Activated T-cell treated with anti-CD3 and anti-CD28 coated beads for 24 hours (primary cell): ENCODE measurements around the gene HLA-DQB1.
"Not testable (repeated sequence)": the region's sequence is repeated elsewhere in the genome, so short reads cannot be mapped to it uniquely, and the experiment has no call there.

Source experiments
- DNase-seq: peaks from one replicate; pipeline ENCODE4 v3.0.0-alpha.2; 2020; ENCODE audit warnings: low read depth

HLA-DQB1 gene

DNA sequence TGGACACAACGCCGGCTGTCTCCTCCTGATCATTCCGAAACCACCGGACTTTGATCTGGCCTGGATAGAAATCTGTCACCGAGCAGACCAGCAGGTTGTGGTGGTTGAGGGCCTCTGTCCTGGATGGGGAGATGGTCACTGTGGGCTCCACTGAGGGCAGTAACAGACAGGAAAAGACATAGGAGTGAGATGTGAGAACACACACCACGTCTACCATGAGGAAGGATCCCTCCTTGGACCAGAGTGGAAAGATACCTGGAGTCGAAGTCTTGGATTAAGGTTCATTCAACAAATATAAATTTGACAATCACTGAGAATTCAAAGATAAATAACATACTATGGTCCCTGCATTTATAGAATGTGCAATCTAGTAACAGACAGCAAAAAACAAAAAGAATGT, 4.4 kb downstream of the HLA-DQB1 start:
- no peak for DNase-seq

DNA sequence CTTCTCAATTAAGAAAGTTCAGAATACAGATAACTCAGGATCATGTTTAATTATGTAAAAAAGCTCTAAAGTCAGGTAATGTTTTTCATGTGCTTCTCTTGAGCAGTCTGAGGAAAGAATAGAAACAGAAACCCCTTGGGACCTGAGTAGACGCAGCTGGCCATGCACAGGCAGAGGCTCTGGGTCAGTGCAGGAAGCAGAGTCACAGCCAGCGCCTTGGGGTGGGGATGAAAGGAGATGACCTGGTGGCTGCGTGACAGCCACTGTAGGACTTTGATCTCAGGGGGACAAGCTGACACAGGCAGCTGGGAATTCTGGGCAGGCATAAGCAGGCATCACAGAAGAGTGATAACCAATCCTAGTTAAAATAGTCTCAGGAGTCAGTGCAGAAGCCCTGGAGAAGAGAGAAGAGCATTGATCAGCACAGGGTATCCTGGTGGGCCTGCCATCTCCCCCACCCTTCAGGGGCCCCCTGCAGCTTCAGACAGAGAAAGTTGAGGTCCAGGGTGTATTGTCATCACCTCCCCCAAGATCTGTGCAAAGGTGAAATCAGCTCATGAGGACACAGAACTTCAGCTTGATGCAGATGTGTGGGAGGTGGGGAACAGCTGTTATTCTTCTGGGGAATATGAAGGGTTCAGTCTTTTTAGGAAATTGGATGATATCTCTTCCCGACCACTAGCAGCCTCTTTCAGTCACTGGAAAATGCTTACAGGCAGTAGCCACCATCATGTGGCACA, 6.4 kb downstream of the HLA-DQB1 start:
- DNase-seq: no peak

DNA sequence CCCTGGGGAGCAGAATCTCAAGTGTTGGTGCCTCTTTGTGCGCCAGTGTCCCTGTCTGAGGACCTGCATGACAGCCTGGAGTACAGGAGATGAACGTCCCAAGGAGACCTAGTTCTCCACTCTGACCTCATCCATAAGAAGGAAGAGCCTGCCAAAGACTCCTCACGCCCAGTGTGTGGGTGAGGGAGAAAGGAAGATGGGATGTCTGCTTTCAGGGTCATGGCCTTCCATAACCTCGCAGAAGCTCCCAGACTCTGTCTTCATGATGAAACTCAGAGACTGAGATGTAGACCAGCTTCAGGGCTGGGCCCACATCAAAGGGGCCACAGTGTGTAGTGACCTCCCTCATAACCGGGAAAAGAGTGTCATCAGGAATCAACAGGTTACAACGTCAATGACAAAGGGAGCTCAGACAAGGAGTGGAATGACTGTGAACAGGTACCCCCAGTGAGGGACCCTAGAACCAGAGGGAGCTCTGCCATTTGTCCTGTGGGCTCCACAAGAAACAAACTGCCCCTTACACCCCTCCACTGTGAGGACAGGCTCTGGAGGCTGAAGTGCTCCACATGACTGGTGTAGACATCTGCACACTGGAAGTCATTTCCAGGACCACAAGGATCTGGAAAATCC, 8.1 kb downstream of the HLA-DQB1 start:
- no peak for DNase-seq

DNA sequence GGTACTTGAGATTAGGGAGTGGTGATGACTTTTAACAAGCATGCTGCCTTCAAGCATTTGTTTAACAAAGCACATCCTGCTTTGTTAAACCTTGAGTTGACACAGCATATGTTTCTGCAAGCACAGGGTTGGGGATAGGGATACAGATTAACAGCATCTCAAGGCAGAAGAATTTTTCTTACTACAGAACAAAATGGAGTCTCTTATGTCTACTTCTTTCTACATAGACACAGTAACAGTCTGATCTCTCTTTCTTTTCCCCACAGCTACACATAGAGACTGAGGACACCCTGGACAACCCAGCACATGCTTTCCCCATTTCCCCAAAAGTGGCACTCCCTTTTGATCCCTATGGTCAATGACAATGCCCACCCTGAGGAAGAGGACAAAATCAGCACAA, 8.6 kb downstream of the HLA-DQB1 start:
- not testable (repeated sequence) for DNase-seq

DNA sequence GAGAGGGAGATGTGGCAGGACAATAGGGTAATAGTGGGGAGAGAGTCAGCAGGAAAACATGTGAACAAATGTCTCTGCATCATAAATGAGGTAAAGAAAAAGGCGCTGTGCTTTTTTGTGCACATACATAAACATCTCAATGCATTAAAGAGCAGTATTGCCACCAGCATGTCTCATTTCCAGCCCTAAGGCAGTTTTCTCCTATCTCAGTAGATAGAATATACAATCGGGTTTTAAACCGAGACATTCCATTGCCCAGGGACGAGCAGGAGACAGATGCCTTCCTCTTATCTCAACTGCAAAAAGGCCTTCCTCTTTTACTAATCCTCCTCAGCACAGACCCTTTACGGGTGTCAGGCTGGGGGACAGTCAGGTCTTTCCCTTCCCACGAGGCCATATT, 9.1 kb downstream of the HLA-DQB1 start:
- DNase-seq: not testable (repeated sequence)

DNA sequence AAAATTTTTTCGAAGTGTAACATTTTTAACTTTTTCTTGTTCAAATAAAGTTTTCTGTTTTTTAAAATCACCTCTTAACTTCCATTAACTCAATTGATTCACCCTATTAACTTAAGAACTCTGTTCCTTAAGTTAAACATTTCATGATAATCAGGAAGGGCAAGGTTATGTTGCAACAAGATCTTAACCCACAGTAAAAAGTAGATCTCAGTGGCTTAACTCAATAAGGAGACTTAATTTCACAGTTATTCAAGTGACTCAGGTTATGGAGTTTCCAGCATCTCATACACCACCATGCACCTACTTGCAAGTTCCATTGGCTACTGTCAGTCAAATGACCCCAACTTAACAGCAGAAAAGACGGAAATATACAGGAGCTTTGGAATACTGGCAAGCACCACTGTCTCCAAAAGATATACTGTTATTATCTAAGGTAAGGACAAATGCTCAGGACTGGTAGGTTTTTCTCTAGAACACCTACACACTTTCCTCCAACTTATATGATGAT, 11.2 kb downstream of the HLA-DQB1 start:
- DNase-seq: no peak

DNA sequence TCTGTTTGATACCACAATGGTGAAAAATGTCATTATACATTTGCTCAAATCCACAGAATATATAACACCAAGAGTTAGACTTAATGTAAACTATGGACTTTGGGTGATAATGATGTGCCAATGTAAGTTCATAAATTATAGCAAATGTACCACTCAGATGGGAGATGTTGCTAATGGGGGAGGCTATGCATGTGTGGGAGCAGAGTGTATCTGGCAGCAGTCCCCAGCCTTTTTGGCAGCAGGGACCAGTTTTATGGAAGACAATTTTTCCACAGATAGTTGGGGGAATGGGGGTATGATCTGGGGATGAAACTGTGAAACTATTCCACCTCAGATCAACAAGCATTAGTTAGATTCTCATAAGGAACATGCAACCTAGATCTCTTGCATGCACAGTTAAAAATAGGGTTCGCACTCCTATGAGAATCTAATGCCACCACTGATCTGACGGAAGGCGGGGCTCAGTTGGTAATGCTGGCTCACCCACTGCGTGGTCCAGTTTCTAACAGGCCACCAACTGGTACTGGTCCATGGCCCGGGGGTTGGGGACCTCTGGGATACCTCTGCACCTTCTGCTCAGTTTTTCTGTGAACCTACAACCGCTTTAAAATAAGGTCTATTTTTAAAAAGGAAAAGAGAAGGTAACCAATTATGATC, 21.3 kb downstream of the HLA-DQB1 start:
- no peak for DNase-seq

DNA sequence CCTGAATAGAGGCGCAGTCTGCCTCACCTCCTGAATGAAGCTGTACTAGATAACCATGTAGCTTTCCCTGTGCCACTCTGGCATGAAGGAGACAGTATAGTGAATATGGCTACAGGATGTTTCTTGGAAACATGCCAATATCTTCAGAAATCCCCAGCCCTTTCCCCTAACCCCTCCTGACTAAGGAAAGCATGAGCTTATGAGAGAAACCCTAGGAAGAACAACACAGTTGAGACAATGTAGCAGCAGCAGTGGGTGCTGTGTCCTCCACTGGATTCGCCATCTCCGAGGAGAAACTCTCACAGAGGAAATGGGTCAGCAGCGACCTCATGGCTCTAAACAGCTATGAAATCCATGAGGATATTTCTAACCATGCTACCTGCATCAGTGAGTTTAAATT, 22.6 kb downstream of the HLA-DQB1 start:
- no peak for DNase-seq

DNA sequence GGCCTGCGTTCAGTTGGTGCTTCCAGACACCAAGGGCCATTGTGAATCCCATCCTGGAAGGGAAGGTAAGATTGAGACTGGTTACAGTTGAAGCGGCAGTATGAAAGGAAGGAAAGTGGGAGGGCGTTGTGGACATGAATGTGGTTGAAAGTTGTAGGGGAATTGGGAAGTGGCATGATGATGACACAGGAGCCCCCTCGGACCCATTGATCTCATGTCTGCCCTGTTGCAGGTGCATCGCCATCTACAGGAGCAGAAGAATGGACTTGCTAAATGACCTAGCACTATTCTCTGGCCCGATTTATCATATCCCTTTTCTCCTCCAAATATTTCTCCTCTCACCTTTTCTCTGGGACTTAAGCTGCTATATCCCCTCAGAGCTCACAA, 23.7 kb downstream of the HLA-DQB1 start:
- no peak for DNase-seq

DNA sequence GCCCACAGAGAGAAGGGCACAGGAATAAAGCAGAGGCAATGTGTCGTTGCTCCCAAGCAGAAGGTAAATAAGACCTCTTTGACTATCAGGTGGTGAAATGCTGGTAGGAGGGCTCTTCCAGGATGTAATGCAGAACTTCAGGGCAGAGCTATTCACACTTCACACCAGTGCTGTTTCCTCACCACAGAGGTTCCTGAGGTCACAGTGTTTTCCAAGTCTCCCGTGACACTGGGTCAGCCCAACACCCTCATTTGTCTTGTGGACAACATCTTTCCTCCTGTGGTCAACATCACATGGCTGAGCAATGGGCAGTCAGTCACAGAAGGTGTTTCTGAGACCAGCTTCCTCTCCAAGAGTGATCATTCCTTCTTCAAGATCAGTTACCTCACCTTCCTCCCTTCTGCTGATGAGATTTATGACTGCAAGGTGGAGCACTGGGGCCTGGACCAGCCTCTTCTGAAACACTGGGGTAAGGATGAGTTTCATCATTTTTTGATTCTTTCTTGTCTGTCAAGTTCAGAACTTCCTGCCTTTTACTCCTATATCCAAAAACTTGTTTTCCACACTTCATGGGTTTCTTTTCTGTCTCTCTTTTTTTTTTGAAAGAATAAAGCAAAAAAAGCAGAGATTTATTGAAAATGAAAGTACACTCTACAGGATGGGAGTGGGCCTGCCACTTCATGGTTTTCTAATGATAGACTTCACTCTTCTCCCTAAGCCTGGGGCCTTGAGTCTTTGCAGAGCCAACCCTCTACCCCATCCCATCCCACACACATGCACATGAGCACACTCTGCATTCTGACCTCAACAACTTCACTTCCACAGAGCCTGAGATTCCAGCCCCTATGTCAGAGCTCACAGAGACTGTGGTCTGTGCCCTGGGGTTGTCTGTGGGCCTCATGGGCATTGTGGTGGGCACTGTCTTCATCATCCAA, 24.4 kb downstream of the HLA-DQB1 start:
- not testable (repeated sequence) for DNase-seq

DNA sequence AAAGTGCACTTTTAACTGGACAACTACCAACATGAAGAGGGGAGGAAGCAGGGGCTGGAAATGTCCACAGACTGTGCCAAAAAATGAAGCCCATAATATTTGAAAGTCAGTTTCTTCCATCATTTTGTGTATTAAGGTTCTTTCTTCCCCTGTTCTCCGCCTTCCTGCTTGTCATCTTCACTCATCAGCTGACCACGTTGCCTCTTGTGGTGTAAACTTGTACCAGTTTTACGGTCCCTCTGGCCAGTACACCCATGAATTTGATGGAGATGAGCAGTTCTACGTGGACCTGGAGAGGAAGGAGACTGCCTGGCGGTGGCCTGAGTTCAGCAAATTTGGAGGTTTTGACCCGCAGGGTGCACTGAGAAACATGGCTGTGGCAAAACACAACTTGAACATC, 25.3 kb downstream of the HLA-DQB1 start:
- no peak for DNase-seq

DNA sequence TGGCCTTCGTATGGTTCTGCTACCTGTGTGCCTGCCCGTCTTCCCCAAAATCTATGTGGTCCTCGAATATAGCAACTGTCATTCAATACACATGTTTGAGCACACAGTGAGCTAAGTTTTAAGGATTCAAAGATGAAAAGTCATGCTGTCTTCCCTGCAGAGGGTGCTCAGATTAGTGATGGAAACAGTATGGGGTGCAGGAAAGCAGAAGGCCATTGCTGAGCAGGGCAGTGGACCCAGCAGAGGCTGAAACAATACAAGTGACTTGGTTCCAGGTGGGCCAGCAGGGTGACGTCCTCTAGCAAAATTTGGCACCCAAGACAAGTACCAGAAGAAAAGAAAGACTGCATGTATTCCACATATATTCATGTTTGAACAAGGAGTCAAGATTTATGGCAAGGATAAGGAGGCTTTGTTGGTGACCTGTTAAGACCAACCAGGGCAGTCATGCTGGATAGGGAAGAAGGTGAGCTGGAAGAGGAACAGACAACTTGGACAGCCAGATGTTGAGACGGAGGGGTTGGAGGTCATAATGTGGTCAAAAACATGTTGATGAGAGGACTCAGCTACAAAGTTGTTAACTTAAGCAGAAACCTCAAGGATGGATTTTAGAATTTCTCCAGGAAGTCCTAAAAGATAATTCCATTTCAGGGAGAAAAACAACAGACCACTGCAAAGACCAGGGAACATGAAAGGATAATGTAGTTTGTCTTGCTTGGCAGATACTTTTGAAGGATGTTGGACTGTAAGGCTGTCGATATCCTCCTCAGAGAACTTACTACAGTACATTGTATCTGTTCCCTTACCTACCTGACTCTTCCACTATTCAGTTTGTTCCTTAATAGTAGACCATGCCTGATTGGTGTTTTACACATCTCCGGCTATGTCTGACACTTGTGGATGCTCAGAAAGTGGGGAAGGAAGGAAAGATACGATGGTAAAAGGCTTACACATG, 26.7 kb downstream of the HLA-DQB1 start:
- no peak for DNase-seq

DNA sequence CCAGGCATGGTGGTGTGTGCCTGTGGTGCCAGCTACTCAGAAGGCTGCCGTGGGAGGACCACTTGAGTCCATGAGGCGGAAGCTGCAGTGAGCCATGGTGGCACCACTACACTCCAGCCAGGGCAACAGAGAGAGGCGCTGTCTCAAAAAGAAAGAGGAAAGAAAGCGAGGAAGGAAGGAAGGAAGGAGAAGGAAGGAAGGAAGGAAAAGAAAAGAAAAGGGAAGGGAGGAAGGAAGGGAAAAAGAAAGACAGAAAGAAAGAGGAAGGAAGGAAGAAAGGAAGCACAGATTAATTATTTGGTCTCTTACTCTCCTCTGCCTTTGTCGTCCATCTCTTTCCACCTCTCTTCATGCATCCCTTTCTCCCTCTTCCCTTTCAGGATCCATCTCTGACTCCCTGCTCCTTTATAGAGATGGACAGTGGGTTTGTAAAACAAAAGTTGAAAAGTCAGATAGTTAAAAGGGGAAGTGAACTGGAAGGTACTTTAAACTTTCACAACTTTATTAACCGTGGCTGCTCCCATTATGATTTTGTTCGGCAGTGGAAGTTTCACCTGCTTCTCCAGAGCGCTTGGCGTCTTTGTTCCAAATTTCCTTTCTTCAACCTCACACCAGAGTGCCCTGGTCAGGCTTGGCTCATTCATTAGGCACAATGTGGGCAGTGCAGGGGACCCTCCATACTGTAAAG, 27.8 kb downstream of the HLA-DQB1 start:
- no peak for DNase-seq

DNA sequence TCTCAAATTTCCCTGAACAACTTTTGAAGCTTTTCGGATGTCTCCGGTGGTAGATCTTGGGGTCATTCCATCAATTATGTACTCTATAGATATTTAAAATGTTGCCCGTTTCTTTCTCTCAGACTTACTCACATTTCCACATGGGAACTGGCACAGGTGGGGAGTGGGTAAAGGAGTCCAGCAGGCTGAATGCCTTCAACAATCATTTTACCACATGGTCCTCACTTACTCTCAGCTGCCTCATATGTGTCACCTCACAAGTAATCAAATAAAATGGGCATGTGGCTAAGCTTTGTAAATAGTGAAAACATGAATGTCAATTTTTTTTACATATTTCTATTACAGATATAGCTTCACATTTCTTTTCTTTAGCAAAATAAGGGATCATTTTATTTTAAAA, 28.6 kb downstream of the HLA-DQB1 start:
- DNase-seq: no peak

DNA sequence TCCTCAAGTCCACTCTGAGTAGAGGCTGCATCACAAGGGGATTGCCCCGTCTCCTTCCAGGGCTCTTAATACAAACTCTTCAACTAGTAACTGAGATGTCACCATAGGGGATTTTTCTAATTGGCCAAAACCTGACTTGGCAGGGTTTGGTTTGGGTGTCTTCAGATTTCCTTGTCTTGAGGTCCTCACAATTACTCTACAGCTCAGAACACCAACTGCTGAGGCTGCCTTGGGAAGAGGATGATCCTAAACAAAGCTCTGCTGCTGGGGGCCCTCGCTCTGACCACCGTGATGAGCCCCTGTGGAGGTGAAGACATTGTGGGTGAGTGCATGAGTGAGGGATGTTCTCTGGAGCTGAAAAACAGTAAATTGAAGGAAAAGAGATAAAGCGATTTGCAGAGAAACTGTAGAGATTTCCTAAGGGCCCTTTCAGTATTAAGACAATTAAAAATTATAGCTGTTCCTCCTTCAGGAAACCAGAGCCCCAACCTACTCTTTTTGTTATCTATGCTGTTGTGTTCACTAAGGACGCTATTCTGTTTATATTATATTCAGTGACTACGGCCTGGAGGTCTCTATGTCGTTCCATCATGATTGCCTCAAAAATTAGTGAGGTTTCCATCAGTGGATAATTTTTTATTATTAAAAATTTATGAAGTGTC, 29.1 kb downstream of the HLA-DQB1 start, which contains the start of gene HLA-DQA1:
Gene HLA-DQA1, plus strand, starts transcription at position 188 of the 662 bp plus-strand sequence. Its CDS starts 53 bp downstream, at position 241.
- no peak for DNase-seq

DNA sequence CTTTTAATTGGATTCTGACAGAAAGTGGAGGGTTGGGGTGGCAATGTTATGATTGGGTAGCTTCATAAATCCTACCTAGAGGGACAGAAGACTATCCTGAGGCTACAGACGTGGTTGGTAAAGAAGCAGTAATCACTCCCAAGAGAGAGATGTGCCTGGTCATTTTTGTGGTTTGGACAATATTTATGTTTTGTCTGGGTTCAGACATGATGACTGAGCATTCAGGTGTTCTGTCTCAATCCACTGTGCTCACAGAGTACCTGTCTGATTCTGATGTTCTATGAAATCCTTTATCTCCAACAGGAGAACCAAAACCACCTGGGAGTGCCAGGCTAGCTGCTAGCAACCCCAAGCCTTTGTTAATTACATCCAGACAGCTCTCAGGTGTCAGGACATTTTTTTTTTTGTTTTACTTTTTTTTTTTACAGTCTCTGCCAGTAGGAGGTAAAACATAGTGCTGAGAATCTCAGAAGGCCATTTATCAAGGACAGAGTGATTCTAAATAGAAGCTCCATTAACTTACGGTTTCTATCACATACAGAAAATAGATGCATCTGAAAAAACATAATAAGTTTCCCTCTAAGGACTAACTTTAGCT, 30.8 kb downstream of the HLA-DQB1 start:
- no peak for DNase-seq

DNA sequence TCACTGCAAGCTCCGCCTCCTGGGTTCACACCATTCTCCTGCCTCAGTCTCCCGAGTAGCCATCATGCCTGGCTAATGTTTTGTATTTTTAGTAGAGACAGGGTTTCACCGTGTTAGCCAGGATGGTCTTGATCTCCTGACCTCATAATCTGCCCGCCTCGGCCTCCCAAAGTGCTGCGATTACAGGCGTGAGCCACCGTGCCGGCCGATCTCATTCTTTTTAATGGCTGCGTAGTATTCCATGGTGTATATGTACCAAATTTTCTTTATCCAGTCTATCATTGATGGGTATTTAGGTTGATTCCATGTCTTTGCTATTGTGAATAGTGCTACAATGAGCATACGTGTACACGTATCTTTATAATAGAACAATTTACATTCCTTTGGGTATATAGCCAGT, 36.7 kb downstream of the HLA-DQB1 start:
- DNase-seq: not testable (repeated sequence)

DNA sequence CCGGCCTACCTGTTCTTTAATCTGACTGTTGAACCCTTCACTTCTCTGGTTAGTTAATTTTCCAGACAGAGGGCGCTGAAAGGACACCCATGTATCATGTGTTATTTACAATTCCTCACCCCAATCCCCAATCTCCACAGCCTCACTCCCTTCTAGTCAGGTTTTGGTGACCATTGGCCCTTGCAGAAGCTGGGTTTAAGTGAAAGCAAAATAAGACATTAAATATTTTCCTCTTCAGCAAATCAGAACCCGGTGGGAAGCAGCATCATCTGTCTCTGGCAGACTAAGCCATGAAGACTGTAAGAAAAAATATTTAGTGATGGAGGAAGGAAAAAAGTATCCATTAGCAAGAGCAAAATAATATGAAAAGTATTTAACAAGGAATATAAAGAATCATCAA, 38.6 kb downstream of the HLA-DQB1 start:
- no peak for DNase-seq

DNA sequence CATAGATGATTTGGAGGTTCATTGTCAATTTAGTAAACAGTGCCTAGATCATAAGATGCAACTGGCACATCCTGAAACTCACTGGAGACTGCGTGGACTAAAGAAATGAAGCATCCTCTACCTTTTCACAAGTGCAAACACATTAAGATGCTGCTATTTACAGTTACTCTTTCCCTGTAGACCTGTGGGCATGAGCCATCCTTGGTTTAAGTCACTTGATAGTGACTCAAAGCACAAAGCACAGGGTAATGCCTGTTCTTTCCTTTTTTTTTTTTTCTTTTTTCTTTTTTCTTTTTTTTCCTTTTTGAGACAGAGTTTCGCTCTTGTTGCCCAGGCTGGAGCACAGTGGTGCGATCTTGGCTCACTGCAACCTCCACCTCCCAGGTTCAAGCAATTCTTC, 39.2 kb downstream of the HLA-DQB1 start:
- DNase-seq: no peak
